B cell (primary cell): ENCODE results near the gene FNDC7. TPM values are rescaled to one million over a fixed set of nuclear protein-coding genes. Genes with fewer than 3 reads are reported as not detected.

ENCODE experiments used
- ATAC-seq: fragments of 200-7000 bp; cut with Tn5 transposase; one replicate; pipeline ENCODE4 v1.10.0; 2021; ENCODE audit warnings: low read depth, mild to moderate bottlenecking, moderate number of reproducible peaks, moderate library complexity
- CTCF ChIA-PET: fragments of 350-600 bp; sonication (Branson Sonifier 250); formaldehyde crosslinking; loops from one replicate; lab custom pipeline; 2021; ENCODE audit warnings: antibody characterized with exemption, inconsistent platforms; lab: Charles Lee
- POLR2A ChIA-PET: fragments of 350-600 bp; sonication (Branson Sonifier 250); formaldehyde crosslinking; loops from one replicate; lab custom pipeline; 2021; ENCODE audit warnings: antibody characterized with exemption; lab: Charles Lee
- DNase-seq: peaks from one replicate; pipeline ENCODE4 v3.0.0; 2013
- H2AFZ ChIP-seq: 2 replicates; pipeline ENCODE4 v1.6.1; 2012; ENCODE audit warnings: mild to moderate bottlenecking, low read depth, low read length; ENCODE audit not compliant: insufficient read depth, poor library complexity, severe bottlenecking
- H3K27ac ChIP-seq, 2 donors: 1 replicate in 1 of 2; 2 replicates in 1 of 2; pipeline ENCODE4 v1.5.1; 2012 to 2013; ENCODE audit warnings: low read length in 2 of 2, mild to moderate bottlenecking in 2 of 2, moderate library complexity in 1 of 2
- H3K27me3 ChIP-seq, 4 experiments: fragments of 200-600 bp in 1 of 4; sonication (generic) in 1 of 4; replicated peaks in 1 of 4; 1 replicate in 2 of 4; 2 replicates in 2 of 4; pipeline versions ENCODE4 v1.6.1 to v1.7.0; 2013 to 2016; ENCODE audit warnings: low read length in 3 of 4, mild to moderate bottlenecking in 2 of 4, mixed read lengths in 1 of 4, moderate library complexity in 1 of 4; ENCODE audit not compliant: insufficient read depth in 4 of 4, control insufficient read depth in 3 of 4; ENCODE audit errors: control extremely low read depth in 1 of 4
- H3K36me3 ChIP-seq, 2 experiments: replicated peaks in 1 of 2; 1 replicate in 1 of 2; 2 replicates in 1 of 2; pipeline versions ENCODE4 v1.6.1 to v1.7.1; 2013; ENCODE audit warnings: low read length in 1 of 2; ENCODE audit not compliant: insufficient read depth in 2 of 2, control insufficient read depth in 1 of 2; ENCODE audit errors: control extremely low read depth in 1 of 2, extremely low read depth in 1 of 2
- H3K4me1 ChIP-seq, 2 donors: fragments of 200-600 bp in 1 of 2; sonication (generic) in 1 of 2; 1 replicate in 1 of 2; 2 replicates in 1 of 2; pipeline versions ENCODE4 v1.5.1 to v1.6.1; 2013 to 2017; ENCODE audit warnings: low read length in 2 of 2; ENCODE audit not compliant: control insufficient read depth in 2 of 2, insufficient read depth in 2 of 2
- H3K4me2 ChIP-seq: replicated peaks from 2 replicates; pipeline ENCODE3; 2012; ENCODE audit warnings: mild to moderate bottlenecking, low read depth, low read length; ENCODE audit not compliant: poor library complexity, severe bottlenecking
- H3K4me3 ChIP-seq, 5 experiments: fragments of 200-600 bp in 1 of 5; sonication (generic) in 1 of 5; 1 replicate in 3 of 5; 2 replicates in 2 of 5; pipeline versions ENCODE4 v1.5.1 to v1.7.0; 2011 to 2016; ENCODE audit warnings: low read length in 4 of 5, mild to moderate bottlenecking in 4 of 5, low read depth in 2 of 5, control low read depth in 1 of 5, moderate library complexity in 1 of 5; ENCODE audit not compliant: insufficient read depth in 1 of 5; ENCODE audit errors: control extremely low read depth in 1 of 5, extremely low read depth in 1 of 5
- H3K79me2 ChIP-seq: fragments of 200-600 bp; sonication (generic); one replicate; pipeline ENCODE4 v1.6.0; 2016; ENCODE audit warnings: low read length; ENCODE audit not compliant: control insufficient read depth, insufficient read depth
- H3K9ac ChIP-seq: fragments of 200-600 bp; sonication (generic); 2 replicates; pipeline ENCODE4 v1.6.1; 2017; ENCODE audit warnings: mild to moderate bottlenecking, low read length, moderate library complexity
- H3K9me3 ChIP-seq, 3 donors: one replicate each; pipeline versions ENCODE4 v1.6.1 to v1.7.1; 2013; ENCODE audit warnings: low read length in 2 of 3; ENCODE audit not compliant: control insufficient read depth in 2 of 3, insufficient read depth in 1 of 3; ENCODE audit errors: control extremely low read depth in 1 of 3
- H4K20me1 ChIP-seq: 2 replicates; pipeline ENCODE4 v1.6.0; 2012; ENCODE audit warnings: mild to moderate bottlenecking, low read length; ENCODE audit not compliant: insufficient read depth, control insufficient read depth, poor library complexity, severe bottlenecking
- H3K27ac Mint-ChIP-seq: one replicate; pipeline ENCODE4 v1.8.0; 2021; ENCODE audit warnings: mixed read lengths
- H3K27me3 Mint-ChIP-seq: one replicate; pipeline ENCODE4 v1.8.0; 2021; ENCODE audit warnings: mixed read lengths
- H3K4me1 Mint-ChIP-seq: one replicate; pipeline ENCODE4 v1.8.0; 2021; ENCODE audit warnings: mixed read lengths
- H3K4me3 Mint-ChIP-seq: one replicate; pipeline ENCODE4 v1.8.0; 2021; ENCODE audit warnings: mixed read lengths
- H3K9me3 Mint-ChIP-seq: one replicate; pipeline ENCODE4 v1.8.0; 2022; ENCODE audit warnings: mixed read lengths; ENCODE audit not compliant: insufficient read depth
- CTCF ChIP-seq: fragments of 200-600 bp; IDR thresholded peaks from one replicate; pipeline ENCODE4 v1.8.0; 2022; ENCODE audit warnings: antibody characterized with exemption, mild to moderate bottlenecking
- EZH2 ChIP-seq: IDR thresholded peaks from 2 replicates; pipeline ENCODE4 v1.6.1; 2012; ENCODE audit warnings: borderline replicate concordance, low read depth, mild to moderate bottlenecking, moderate library complexity, low read length; ENCODE audit not compliant: insufficient read depth, poor library complexity, severe bottlenecking
- WGBS: methylation state at CpG from one replicate; pipeline ENCODE4 v1.1.5; 2013; ENCODE audit warnings: missing lambda C conversion rate; ENCODE audit not compliant: insufficient coverage; 5-methylcytosine and 5-hydroxymethylcytosine counted together
- intact Hi-C: fragments of 100-400 bp; cut with micrococcal nuclease; formaldehyde crosslinking; loops from one replicate; pipeline ENCODE4 v1.10.0; 2022
- polyA plus RNA-seq: library from polyadenylated mRNA; depleted of rRNA; stranded (reverse); fragments of >200 nt; gene quantifications from 2 replicates; pipeline ENCODE4 v1.2.3, GENCODE V29; 2012
- total RNA-seq, 2 donors: library from RNA; stranded (reverse); fragments of 120-200 nt in 1 of 2; gene quantifications; 1 replicate in 1 of 2; 2 replicates in 1 of 2; pipeline versions ENCODE4 v1.2.3 to v1.2.4, GENCODE V29; 2013 to 2022

Gene FNDC7
- total and polyA plus RNA-seq, 2 donors (not counting 1 experiment from before 2014, with no cell fraction given), result 0.17 TPM; not detected in 1

GRCh38 chr1:108715932-108716331 lies 3.2 kb downstream of the FNDC7 start:
- ChIA-PET POLR2A (interaction anchor here (0.7 kb wide), 1 partner anchor 59 kb away, joined by 5 read pairs; no protein-coding TSS in a partner anchor), CTCF (interaction anchor here (0.7 kb wide), 1 partner anchor 561 kb away, joined by 3 read pairs; no protein-coding TSS in a partner anchor)
- H3K4me1 Mint-ChIP-seq, result no peaks in the 10 kb centered on the region
- Histone ChIP-seq H4K20me1 (no peaks in the 10 kb centered on the region), H3K27me3 (no peaks in the 10 kb centered on the region), H3K79me2 (no peaks in the 10 kb centered on the region), H3K4me1 (no peaks in the 10 kb centered on the region), H3K36me3 (no peaks in the 10 kb centered on the region), H3K4me3 (no peak overlapping the region), H3K9ac (no peak overlapping the region), H3K4me2 (no peak overlapping the region), H2AFZ (no peak overlapping the region), H3K27ac (no peak overlapping the region), H3K9me3 (no peaks in the 10 kb centered on the region)
- intact Hi-C loops, result no loop called here
- ATAC-seq (no peak), DNase-seq (no peak)
- 98% methylated on average over 5 of the region's 5 CpGs for WGBS
- H3K27me3 Mint-ChIP-seq, result peaks cover 30% of the 10 kb centered on the region
- H3K4me3 Mint-ChIP-seq, result no peak overlapping the region
- no peaks in the 10 kb centered on the region for H3K9me3 Mint-ChIP-seq
- H3K27ac Mint-ChIP-seq, result no peak overlapping the region
- no peak for TF ChIP-seq CTCF
- TF ChIP-seq EZH2, result no peak

GRCh38 chr1:108716437-108717230 lies 3.9 kb downstream of the FNDC7 start:
- WGBS, result no CpG with 5 or more reads among the region's 2 CpGs
- intact Hi-C loops, result no loop called here
- Mint-ChIP-seq H3K27me3 (peaks cover 29% of the 10 kb centered on the region), H3K9me3 (no peaks in the 10 kb centered on the region), H3K27ac (no peak overlapping the region), H3K4me3 (no peak overlapping the region), H3K4me1 (no peaks in the 10 kb centered on the region)
- H4K20me1 ChIP-seq, result no peaks in the 10 kb centered on the region
- H2AFZ ChIP-seq, result no peak overlapping the region
- H3K4me3 ChIP-seq, result no peak overlapping the region
- no peak overlapping the region for H3K4me2 ChIP-seq
- DNase-seq, result no peak
- no peak overlapping the region for H3K27ac ChIP-seq
- no peaks in the 10 kb centered on the region for H3K36me3 ChIP-seq
- no peaks in the 10 kb centered on the region for H3K79me2 ChIP-seq
- H3K4me1 ChIP-seq, result no peaks in the 10 kb centered on the region
- no peak for TF ChIP-seq CTCF
- no peak for TF ChIP-seq EZH2
- ChIA-PET CTCF (interaction anchor here (0.7 kb wide), 1 partner anchor 560 kb away, joined by 3 read pairs; no protein-coding TSS in a partner anchor), POLR2A (interaction anchor here (0.7 kb wide), 1 partner anchor 60 kb away, joined by 5 read pairs; no protein-coding TSS in a partner anchor)
- H3K27me3 ChIP-seq, result no peaks in the 10 kb centered on the region
- no peak for ATAC-seq
- H3K9ac ChIP-seq, result no peak overlapping the region
- no peaks in the 10 kb centered on the region for H3K9me3 ChIP-seq
